Fibroblast of lung (primary cell): ENCODE data around the gene ECE2. TPM values are rescaled to one million over a fixed set of nuclear protein-coding genes. Genes with fewer than 3 reads are reported as not detected.

Source experiments
- DNase-seq, 2 donors: peaks; one replicate each; pipeline versions ENCODE4 v3.0.0 to v3.0.0-alpha.2; 2010; ENCODE audit warnings: low read depth in 2 of 2
- H2AFZ ChIP-seq: 2 replicates; pipeline ENCODE4 v1.5.1; 2012; ENCODE audit warnings: low read length, control low read depth, inconsistent platforms
- H3K27ac ChIP-seq: 2 replicates; pipeline ENCODE4 v1.5.1; 2011; ENCODE audit warnings: low read length, control low read depth; ENCODE audit not compliant: insufficient read depth
- H3K27me3 ChIP-seq: 2 replicates; pipeline ENCODE4 v1.5.1; 2011; ENCODE audit warnings: mild to moderate bottlenecking, low read length; ENCODE audit not compliant: control insufficient read depth, insufficient read depth
- H3K36me3 ChIP-seq: 2 replicates; pipeline ENCODE4 v1.5.1; 2011; ENCODE audit warnings: low read length; ENCODE audit not compliant: control insufficient read depth, insufficient read depth
- H3K4me1 ChIP-seq: 2 replicates; pipeline ENCODE4 v1.5.1; 2011; ENCODE audit warnings: low read length; ENCODE audit not compliant: control insufficient read depth, insufficient read depth; ENCODE audit errors: extremely low read depth
- H3K4me2 ChIP-seq: 2 replicates; pipeline ENCODE4 v1.5.1; 2011; ENCODE audit warnings: low read length, control low read depth; ENCODE audit not compliant: insufficient read depth; ENCODE audit errors: extremely low read depth
- H3K4me3 ChIP-seq, 4 experiments: fragments of 200-600 bp in 1 of 4; sonication (generic) in 1 of 4; replicated peaks in 1 of 4; 2 replicates each; pipeline ENCODE4 v1.5.1; 2011 to 2016; ENCODE audit warnings: low read length in 4 of 4, low read depth in 3 of 4, mild to moderate bottlenecking in 3 of 4, control low read depth in 2 of 4, inconsistent platforms in 1 of 4, mixed read lengths in 1 of 4; ENCODE audit not compliant: insufficient read depth in 1 of 4; ENCODE audit errors: control extremely low read depth in 1 of 4
- H3K79me2 ChIP-seq: 2 replicates; pipeline ENCODE4 v1.5.1; 2012; ENCODE audit warnings: mild to moderate bottlenecking, low read length, inconsistent platforms; ENCODE audit not compliant: control insufficient read depth, insufficient read depth
- H3K9ac ChIP-seq: 2 replicates; pipeline ENCODE4 v1.5.1; 2011; ENCODE audit warnings: mild to moderate bottlenecking, low read length, control low read depth; ENCODE audit not compliant: insufficient read depth
- H3K9me3 ChIP-seq: 2 replicates; pipeline ENCODE4 v1.5.1; 2012; ENCODE audit warnings: low read depth, low read length; ENCODE audit not compliant: control insufficient read depth, insufficient read depth
- H4K20me1 ChIP-seq: 2 replicates; pipeline ENCODE4 v1.5.1; 2011; ENCODE audit warnings: low read length; ENCODE audit not compliant: control insufficient read depth, insufficient read depth; ENCODE audit errors: extremely low read depth
- EZH2 ChIP-seq: IDR thresholded peaks from 2 replicates; pipeline ENCODE4 v1.5.1; 2012; ENCODE audit warnings: low read length, control low read depth, mild to moderate bottlenecking; ENCODE audit errors: missing control alignments
- polyA plus RNA-seq, 2 donors: library from polyadenylated mRNA; depleted of rRNA in 1 of 2; stranded (reverse) in 1 of 2; unstranded in 1 of 2; fragments of >200 nt; gene quantifications; 2 replicates each; pipeline ENCODE4 v1.2.1, GENCODE V29; 2011 to 2012; ENCODE audit warnings: missing spikeins in 1 of 2
- total RNA-seq: library from RNA; depleted of rRNA; stranded (reverse); fragments of >200 nt; gene quantifications from 2 replicates; pipeline ENCODE4 v1.2.1, GENCODE V29; 2014
- TF ChIP-seq, protein P1 (sequence below), 2 donors: IDR thresholded peaks in 1 of 2; conservative IDR thresholded peaks in 1 of 2; 1 replicate in 1 of 2; 2 replicates in 1 of 2; pipeline ENCODE4 v1.5.1; 2011 to 2012; ENCODE audit warnings: low read length in 2 of 2, control low read depth in 1 of 2, inconsistent platforms in 1 of 2, low read depth in 1 of 2, mild to moderate bottlenecking in 1 of 2

ECE2 gene
- total and polyA plus RNA-seq, 2 donors (not counting 1 experiment from before 2014, with no cell fraction given) = not detected

DNA sequence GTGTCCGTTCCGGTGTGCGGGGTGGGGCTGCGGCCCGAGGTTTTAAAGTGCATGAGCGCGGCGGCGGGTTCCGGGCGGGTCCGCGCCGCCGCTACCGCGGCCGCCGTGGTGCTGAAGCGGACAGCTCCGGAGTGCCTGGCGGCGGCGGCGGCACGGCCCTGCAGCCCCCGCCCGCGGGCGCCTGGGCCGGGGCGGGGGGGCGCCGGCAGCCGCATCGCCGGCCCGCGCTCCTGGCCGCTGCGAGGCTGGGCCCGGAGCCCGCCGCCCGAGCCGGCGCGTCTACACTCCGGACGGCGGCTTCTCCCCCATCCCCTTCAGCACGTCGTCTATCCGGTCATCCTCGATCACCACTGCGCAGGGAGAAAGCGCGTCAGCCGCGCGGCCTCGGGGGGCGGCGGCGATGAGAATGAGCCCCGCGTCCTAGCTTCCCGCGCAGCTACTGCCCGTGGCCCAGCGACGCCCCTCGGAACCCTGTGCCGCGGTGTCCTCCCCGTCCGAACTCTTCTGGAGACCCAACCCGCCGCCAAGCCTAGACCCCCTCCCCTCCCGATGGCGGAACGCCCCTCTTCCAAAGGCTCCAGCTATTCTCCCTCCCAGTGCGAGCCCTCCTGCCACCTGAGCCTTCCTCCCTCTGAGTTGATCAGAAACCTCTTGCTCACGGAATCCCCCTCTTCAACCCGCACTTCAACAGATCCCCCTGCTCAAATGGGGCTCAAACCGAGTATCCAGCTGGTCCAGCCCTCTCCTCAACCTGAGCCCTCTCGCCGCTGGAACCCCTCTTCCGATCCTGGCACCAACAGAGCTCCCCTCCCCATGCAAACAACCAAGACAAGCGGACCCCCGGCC, 15.7 kb upstream of the ECE2 start:
- no peaks in the 10 kb centered on the region for H3K79me2 ChIP-seq
- TF ChIP-seq EZH2 = peak; percentile 96
- TF ChIP-seq, protein P1, sequence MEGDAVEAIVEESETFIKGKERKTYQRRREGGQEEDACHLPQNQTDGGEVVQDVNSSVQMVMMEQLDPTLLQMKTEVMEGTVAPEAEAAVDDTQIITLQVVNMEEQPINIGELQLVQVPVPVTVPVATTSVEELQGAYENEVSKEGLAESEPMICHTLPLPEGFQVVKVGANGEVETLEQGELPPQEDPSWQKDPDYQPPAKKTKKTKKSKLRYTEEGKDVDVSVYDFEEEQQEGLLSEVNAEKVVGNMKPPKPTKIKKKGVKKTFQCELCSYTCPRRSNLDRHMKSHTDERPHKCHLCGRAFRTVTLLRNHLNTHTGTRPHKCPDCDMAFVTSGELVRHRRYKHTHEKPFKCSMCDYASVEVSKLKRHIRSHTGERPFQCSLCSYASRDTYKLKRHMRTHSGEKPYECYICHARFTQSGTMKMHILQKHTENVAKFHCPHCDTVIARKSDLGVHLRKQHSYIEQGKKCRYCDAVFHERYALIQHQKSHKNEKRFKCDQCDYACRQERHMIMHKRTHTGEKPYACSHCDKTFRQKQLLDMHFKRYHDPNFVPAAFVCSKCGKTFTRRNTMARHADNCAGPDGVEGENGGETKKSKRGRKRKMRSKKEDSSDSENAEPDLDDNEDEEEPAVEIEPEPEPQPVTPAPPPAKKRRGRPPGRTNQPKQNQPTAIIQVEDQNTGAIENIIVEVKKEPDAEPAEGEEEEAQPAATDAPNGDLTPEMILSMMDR (conservative IDR thresholded peaks at IDR 0.05 in 1 of 2, IDR thresholded peaks at IDR 0.05 in 1 of 2; ENCODE audit: low read depth in 1 of 2, low read length in 2 of 2) = no peak
- no peak overlapping the region for H3K9ac ChIP-seq
- peaks cover 5% of the 10 kb centered on the region for H3K4me1 ChIP-seq
- H3K9me3 ChIP-seq = no peaks in the 10 kb centered on the region
- no peak overlapping the region for H2AFZ ChIP-seq
- H3K36me3 ChIP-seq = no peaks in the 10 kb centered on the region
- no peaks in the 10 kb centered on the region for H4K20me1 ChIP-seq
- H3K27me3 ChIP-seq = peaks cover 32% of the 10 kb centered on the region
- peak overlapping the region; percentile 35 for H3K4me2 ChIP-seq
- H3K27ac ChIP-seq = no peak overlapping the region
- peak overlapping the region in 1 of 4 experiments; percentile 45 for H3K4me3 ChIP-seq
- peak; percentile 13 to 29 for DNase-seq

GRCh38 chr3:184260724-184261269, 15.0 kb upstream of the ECE2 start:
- Histone ChIP-seq H3K79me2 (no peaks in the 10 kb centered on the region), H2AFZ (no peak overlapping the region), H3K4me3 (peak overlapping the region in 1 of 4 experiments; percentile 45), H3K27me3 (peaks cover 32% of the 10 kb centered on the region), H3K4me1 (peaks cover 5% of the 10 kb centered on the region), H3K9ac (no peak overlapping the region), H3K27ac (no peak overlapping the region), H3K9me3 (no peaks in the 10 kb centered on the region), H3K36me3 (no peaks in the 10 kb centered on the region), H4K20me1 (no peaks in the 10 kb centered on the region), H3K4me2 (peak overlapping the region; percentile 68)
- no peak for DNase-seq
- TF ChIP-seq, protein P1 (conservative IDR thresholded peaks at IDR 0.05 in 1 of 2, IDR thresholded peaks at IDR 0.05 in 1 of 2; ENCODE audit: low read depth in 1 of 2, low read length in 2 of 2) = no peak
- TF ChIP-seq EZH2 = peak; percentile 26

DNA sequence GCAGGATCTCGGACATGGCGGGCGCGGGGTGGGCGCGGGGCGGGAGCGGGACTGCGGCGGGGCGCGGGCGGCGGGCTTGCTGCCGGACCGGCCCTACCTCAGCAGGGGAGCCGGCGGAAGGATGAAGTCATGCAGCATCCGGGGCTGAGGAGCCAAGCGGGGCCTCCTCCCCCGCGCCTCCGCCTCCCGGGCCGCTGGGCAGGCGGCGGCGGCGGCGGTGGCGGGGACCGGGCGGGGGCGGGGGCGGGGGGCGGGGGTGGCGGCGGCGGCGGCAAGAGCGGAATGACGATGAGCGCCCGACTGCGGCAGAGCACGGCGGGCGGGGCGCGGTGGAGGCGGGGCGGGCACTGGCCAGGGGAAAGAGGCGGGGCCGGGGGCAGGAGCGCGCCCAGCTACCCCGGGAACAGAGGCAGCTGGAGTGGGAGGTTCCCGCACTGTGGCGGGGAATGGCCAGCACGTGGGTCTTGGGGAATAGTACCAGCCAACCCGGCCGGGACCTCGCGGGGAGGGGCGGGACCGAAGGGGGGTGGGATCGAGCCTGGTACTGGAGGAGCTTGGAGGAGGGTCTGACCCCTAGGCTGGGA, 14.5 kb upstream of the ECE2 start, which contains the start of gene CAMK2N2:
CAMK2N2 (minus strand) TSS at position 284 of the 584 bp plus-strand sequence; CDS start at position 16, 268 bp downstream.
- H3K9ac ChIP-seq = peak within 1 kb of the TSS; percentile 30
- no peak within 1 kb of the TSS for H2AFZ ChIP-seq
- no peaks in the 10 kb centered on the region for H3K79me2 ChIP-seq
- peaks cover 32% of the 10 kb centered on the region for H3K27me3 ChIP-seq
- no peaks in the 10 kb centered on the region for H3K9me3 ChIP-seq
- peaks cover 5% of the 10 kb centered on the region for H3K4me1 ChIP-seq
- H3K4me3 ChIP-seq = peak within 1 kb of the TSS; percentile 31 to 51 (median 45)
- no peaks in the 10 kb centered on the region for H3K36me3 ChIP-seq
- no peak within 1 kb of the TSS for H3K27ac ChIP-seq
- TF ChIP-seq EZH2 = no peak
- TF ChIP-seq, protein P1 (conservative IDR thresholded peaks at IDR 0.05 in 1 of 2, IDR thresholded peaks at IDR 0.05 in 1 of 2; ENCODE audit: low read depth in 1 of 2, low read length in 2 of 2) = no peak
- DNase-seq = peak; percentile 38 to 60
- H3K4me2 ChIP-seq = peak within 1 kb of the TSS; percentile 81
- H4K20me1 ChIP-seq = no peaks in the 10 kb centered on the region
